Measurements from ENCODE around the gene CD81.
A peak's percentile ranks its signal among the peaks of the same experiment; 100 is the strongest.

CD81 gene

DNA sequence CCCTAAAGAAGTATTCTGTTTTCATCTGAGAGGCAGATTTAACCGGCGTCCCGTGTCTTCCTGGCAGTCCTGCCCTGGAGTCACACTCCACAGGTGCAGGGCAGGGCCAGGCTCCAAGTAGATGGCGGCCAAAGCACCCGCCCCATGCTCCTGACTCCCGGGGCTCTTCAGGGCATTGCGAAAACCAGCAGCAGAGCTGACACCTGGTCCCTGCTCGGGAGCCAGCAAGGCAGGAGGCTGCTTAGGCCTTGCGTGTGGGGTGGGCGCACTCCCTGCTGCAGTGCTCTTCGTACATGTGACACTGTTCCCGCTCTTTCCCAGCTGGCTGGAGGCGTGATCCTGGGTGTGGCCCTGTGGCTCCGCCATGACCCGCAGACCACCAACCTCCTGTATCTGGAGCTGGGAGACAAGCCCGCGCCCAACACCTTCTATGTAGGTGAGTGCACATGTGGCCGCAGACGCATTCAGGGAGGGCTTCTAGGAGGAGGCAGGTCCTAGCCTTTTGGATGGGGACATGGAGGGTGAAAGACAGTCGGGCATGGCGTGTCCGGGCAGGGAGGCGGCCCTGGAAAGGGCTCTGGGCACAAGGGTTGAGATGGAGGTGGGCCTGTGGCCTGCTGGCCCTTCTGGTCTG, 13.1 kb downstream of the CD81 start:
- no peak for DNase-seq (ENCODE audit: low read depth, low spot score)

DNA sequence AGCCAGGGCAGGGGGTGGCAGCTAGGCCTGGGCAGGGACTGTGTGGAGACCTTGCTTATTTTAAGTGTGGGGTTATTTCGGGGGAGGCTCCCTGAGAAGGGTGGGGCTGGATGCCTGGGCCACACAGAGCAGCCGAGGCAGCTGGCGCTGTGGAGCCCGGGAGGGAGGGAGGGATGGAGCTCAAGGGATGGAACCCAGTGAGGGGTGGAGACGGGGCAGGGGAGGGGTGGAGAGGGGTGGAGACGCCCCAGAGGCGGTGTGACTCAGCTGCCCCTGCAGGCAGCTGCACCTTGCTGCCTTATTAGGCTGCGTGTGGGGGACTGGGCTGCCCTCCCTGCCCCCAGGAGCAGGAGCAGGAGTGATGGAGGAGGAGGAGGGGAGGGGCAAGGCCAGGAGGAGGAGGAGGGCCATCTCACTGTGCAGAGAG, 13.6 kb downstream of the CD81 start:
- DNase-seq (ENCODE audit: low read depth, low spot score), result no peak

DNA sequence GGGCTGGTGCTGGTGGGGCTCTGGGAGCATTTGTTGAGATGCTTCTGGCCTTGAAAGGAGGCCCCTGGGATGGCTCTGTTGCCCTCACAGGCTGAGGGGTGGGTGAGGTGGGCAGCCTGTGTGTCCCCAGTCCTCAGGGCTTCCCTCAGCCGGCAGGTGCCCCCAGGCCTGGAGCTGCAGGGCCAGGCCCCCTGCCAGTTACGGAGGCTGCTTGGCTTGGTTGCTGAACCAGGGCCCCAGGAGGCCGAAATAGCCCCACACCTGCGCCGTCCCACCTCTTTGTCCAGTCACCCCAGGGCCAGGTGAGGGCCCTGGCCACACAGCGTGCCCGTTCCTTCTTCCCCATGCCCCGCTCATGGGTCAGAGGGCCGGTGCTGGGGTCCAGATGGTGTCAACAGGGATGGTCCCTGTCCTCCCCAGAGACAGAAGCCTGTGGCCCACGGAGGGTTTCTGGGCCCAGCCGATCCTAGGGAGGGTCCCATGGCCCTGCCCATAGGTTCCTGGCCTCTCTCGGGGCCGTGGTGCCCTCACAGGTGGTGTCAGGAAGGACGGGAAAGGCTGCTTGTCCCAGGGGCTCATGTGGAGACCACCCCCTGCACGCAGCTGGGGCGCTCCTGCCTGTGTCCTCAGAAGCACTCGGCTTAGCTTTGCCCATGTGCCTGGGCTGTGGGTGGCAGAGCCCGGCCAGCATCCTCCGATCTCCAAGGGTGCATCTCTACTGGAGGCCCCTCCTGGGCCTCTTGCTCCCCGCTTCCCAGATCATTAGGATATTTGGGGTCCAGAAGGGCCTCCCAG, 14.3 kb downstream of the CD81 start:
- DNase-seq (ENCODE audit: low read depth, low spot score), result no peak

DNA sequence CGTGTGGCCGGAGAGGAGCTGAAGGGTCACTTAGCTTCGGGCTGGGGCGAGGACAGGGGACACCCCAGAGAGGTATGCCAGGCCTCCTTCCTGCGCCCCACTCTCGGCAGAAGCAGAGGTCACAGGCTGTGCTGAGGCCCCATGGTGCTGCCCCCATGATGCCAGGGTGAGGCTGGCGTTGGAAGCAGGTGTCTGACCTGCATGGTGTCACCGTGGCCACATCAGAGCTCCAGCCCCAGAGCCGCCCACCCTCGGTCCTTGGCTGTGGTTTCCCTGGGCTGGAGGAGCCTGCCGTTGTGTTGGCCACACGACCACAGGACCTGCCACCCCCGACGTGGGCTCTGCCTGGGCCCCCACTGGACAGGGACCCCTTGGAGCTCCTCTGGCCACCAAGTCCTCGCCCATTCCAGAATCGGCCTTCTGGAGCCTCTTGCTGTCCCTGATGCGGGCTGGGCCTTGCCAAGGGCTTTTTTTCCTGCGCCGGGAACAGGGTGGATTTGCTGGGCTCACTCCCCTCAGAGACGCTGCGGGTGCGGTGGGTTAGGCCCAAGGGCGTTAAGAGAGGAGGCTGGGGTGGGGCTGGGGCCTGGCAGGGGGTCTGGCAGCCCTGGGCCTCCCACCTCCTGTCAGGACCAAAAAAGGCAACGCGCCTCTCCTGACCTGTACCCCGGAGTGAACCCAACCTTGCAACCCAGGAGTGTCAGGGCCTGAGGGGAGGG, 15.3 kb downstream of the CD81 start:
- no peak for DNase-seq (ENCODE audit: low read depth, low spot score)

DNA sequence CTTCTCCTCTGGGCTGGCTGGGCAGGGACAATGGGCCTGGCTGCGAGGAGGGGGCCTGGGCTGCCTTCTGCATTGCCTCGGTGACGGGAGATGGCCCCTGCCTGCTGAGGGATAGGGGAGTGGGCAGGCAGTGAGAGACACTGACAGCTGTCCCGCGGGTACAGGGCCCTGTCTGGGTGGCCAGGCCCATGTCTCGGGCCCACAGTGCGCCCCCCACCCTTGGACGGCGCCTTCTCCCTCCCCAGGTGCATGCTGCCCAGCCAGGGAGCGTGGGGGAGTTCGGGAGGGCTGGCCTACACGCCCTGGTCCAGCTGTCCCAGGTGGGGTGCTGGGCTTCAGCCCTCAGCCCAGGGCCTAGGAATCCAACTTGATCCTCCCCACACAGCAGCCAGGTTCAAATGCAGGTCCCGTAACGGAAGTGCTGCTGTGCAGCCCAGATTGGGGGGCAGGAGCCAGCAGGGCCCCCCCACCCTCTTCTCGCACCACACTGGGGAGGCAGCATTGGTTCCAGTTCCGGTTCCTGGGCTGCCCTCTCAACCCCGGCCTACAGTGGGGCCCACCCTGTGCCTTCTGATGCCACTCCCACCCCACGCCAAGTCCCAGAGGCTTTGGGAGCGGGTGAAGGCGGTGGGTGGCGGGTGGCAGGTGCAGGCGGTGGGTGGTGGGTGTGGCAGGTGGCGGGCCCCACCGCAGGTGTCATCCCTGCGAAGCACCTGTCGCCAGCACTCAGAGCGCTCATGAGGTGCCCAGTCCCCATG, 16.2 kb downstream of the CD81 start:
- no peak for DNase-seq (ENCODE audit: low read depth, low spot score)

DNA sequence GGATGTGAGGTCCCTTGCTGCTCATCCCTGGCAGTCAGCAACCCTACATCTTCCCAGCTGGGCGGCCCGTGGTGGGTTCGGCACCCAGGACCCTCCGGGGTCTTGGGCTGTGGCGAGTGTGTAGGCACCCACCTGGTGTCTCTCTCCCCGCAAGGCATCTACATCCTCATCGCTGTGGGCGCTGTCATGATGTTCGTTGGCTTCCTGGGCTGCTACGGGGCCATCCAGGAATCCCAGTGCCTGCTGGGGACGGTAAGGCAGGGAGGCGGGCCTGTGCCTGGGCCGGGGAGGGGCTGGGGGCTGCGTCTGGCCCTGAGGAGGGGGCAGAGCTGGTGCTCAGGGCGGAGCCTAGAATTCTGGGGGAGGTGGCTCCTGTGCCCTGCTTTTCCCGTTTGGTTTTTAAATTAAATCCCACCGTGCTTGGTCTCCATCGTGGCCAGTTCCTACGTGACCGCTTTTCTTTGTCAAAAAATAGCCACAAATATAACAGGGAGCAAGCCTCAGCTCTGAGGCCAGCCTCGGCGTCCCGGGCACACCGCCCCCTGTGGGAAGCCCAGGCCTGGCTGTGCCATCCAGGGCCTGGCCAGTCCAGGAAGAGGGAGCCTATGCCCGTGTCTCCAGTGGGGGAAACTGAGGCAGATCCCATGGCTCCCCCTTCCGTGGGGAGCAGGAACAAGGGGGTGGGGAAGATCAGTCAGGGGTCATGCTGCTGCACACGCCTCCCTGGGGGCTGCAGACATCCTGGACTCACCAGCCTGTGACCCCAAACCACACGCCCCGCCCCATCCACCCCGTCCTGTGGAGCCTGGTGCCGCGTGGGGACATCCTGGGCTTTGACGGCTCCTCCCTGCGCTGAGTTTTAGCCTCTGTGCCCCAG, 17.1 kb downstream of the CD81 start:
- DNase-seq (ENCODE audit: low read depth, low spot score), result no peak

DNA sequence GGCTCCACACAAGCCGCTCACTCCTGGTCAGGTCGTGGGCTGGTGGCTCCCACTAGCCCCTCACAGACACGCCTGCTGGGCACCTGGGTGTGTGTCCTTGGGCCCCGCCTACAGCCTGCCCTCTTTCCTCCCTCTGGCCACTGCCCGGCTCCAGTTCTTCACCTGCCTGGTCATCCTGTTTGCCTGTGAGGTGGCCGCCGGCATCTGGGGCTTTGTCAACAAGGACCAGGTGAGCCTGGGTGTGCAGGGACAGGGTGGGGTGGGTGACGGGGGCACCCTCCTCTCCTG, 17.7 kb downstream of the CD81 start:
- no peak for DNase-seq (ENCODE audit: low read depth, low spot score)

DNA sequence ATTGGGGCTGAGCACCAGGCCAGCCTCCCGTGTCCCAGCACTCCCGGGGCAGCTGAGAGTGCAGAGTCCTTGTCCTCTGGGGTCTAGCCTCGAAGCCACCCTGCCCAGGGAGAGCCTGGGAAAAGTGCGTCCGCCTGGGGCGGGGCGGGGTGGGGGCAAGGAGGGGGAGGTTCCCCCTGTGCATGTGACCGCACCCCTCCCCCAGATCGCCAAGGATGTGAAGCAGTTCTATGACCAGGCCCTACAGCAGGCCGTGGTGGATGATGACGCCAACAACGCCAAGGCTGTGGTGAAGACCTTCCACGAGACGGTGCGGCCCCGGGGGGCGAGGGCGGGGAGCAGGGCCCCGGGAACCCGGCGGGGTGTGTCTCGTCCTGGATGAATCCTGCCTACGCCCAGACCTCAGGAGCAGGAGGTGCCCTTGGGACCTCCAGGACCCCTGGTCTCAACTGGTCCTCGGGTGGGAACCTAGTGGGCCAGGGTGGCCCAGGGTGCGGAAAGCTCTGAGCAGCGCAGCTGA, 18.2 kb downstream of the CD81 start:
- DNase-seq (ENCODE audit: low read depth, low spot score), result no peak

DNA sequence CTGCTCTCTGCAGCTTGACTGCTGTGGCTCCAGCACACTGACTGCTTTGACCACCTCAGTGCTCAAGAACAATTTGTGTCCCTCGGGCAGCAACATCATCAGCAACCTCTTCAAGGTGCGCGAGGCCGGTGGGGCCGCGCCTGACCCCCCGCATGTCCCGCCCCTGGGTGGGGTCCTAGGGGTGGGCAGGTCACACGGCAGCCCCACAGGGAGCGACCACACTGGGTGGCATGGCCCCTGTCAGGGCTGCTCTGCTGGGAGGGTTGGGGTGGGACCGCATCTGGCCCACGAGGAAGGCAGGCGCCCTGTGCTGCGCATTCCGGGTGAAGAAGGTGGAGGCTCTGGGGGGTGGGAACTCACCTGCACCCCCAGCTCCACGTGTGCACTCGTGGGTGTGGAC, 18.7 kb downstream of the CD81 start:
- no peak for DNase-seq (ENCODE audit: low read depth, low spot score)

DNA sequence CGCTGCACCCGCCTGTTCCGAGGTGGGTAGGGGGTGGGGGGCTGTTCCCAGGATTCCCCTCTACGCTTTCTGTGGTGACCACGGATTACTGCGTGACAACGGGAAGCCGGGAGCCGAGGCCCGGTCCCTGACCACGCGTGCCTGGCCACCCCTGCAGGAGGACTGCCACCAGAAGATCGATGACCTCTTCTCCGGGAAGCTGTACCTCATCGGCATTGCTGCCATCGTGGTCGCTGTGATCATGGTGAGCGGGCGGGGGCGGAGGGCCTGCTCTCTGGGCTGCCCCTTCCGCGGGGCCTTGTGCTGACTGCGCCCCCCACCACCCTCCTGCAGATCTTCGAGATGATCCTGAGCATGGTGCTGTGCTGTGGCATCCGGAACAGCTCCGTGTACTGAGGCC, 19.4 kb downstream of the CD81 start:
- no peak for DNase-seq (ENCODE audit: low read depth, low spot score)

DNA sequence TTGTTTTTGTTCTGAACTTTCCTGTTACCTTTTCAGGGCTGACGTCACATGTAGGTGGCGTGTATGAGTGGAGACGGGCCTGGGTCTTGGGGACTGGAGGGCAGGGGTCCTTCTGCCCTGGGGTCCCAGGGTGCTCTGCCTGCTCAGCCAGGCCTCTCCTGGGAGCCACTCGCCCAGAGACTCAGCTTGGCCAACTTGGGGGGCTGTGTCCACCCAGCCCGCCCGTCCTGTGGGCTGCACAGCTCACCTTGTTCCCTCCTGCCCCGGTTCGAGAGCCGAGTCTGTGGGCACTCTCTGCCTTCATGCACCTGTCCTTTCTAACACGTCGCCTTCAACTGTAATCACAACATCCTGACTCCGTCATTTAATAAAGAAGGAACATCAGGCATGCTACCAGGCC, 19.9 kb downstream of the CD81 start:
- DNase-seq (ENCODE audit: low read depth, low spot score), result no peak

DNA sequence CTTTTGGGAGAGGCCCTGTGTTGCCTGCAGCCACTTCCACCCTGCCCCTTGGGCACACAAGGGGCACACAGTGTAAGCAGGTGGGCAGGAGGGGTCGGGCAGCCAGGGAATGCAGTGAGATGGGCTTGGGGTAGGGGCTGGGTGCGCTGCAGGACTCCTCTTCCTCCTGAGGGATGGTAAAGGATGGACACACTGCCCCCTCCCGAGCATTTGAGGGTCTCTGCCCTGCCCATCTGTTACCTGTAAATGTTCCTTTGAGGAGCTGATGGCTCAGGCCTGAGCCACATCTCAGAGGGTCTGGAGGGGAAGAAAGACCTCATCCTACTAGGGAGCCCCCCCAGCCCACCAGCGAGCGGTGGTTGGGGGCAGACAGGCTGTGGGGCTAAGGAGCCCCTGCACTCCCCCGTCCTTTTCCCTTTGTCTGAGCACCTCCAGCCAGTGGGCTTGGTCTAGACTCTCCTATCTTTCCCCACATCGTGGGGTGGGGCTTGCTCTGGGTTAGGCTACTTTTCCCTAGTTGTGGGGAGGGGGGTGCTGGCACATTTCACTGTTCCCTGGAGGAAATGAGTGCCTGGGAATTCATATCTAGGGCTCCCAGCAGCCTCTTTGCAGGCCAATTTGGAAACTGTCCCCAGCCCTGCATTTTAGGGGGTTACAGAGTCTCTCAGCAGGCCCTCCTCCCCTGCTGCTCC, 21.7 kb downstream of the CD81 start:
- DNase-seq (ENCODE audit: low read depth, low spot score), result no peak

DNA sequence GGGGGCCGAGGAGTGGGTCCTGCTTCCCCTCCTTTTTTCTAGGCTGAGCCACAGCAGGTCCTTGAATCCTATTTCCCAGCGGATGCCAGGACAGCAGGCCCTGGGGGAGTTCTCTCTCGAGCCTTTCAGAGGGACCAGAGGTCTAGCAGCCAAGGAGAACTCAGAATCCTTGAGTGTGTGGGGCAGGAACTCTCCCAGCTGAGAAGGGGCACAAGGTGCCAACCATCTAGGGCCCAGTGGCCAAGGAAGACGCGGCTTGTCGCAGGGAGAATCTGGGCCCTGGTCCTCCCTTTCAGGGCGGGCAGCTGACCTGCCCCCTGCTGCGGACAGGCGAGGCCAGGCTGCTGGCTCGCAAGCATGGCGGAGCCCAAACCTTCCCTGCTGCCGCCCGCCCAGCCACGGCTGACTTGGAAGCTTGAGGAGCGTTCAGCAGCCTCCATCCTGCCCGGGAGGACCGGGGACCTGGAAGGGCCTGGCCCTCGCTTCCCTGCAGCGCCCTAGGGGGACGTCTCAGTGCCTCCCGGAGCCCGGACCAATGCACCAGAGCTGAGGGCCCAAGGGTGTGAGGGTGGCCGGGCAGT, 22.5 kb downstream of the CD81 start:
- DNase-seq (ENCODE audit: low read depth, low spot score), result no peak

DNA sequence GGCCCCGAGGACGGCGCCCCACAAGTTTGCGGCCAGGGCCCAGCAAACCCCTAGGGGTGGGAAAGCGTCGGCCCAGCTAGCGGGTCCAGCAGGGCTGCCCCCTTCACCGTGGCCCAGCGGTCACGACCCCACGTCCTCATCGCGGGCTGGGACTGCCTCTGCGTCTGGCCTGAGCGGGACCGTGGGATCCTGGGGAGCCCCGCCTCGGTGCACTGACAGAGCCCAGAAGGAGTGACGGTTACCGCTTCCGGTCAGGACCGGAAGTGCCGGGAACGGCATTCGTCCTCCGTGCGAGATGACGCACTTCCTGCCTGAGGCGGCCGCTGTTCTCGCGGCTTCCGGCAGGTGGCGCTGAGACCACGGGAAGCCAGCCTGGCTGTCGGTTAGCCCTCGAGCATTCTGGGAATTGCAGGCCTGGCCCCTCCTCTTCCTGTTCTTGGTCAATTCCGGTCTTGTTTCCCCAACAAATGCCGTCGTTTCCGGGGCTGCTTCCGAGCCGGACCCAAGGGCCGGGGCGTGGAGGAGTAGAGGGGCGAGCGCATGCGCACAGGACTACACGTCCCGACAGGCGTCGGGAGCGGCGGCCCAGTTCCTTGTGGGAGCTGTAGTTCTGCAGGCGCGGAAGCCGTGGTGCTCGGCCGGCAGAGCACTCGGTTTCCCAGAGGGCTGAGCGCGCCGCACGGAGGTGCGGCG, 23.1 kb downstream of the CD81 start, which contains the start of gene TSSC4:
TSSC4 (plus strand) TSS at position 682 of the 693 bp plus-strand sequence. CDS start 1,884 bp downstream, outside the sequence.
- peak; percentile 98 for DNase-seq (ENCODE audit: low read depth, low spot score)

DNA sequence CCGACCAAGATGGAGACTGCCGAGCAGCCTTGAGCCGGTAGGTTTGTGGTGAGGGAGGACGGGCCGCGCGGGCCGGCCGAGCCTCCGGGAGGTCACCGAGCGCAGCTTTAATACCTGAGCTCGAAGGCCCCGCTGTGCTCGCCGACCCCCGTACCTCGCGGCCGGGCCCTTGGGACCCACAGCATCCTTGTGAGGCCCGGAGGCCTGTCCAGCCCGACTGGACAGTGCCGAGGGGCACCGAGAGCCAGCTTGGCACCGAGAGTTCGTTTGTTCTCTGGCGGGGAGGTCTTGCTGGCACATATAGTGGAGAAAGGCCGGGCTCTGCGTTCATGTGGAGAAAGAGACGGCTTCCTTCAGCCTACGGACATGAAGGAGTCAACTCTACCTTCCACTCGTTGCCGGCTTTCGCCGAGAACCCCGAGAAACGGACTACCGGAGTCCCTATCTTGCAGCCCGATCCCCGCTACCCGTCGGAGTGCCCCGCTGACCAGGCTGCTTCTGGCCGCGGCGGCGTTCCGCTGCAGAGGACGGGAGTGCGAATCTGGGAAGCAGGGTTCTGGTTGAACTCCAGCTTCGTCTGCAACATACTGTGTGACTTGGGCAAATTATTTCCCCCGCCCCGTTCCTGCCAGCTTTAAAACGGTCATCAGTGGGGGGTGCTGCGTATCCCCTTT, 23.8 kb downstream of the CD81 start:
- no peak for DNase-seq (ENCODE audit: low read depth, low spot score)

DNA sequence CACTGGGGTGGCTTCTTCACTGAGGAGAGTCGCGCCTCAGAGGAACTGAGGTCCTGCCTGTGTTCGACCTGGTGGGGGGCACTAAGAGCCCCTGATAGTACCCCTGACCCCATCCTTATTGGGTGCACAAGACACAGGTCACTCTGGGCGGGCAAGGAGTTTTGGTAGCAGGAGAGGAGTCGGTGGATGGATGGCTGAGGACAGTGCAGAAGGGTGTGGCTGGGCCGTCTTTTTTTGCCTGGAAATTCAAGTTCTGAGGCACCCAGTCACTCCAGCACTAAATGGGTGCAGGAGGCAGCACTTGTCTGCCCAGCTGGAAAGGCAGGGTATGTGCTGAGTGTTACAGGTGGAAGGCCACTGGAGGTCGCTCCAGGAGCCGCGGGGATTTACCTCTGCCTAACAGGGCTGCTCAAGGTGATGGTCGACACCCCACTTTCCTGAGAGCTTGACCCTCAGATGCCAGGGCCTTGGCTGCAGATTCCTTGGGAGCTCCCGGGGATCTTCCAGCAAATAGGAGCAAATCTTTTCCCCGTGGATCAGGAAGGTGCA, 24.4 kb downstream of the CD81 start:
- DNase-seq (ENCODE audit: low read depth, low spot score), result no peak

DNA sequence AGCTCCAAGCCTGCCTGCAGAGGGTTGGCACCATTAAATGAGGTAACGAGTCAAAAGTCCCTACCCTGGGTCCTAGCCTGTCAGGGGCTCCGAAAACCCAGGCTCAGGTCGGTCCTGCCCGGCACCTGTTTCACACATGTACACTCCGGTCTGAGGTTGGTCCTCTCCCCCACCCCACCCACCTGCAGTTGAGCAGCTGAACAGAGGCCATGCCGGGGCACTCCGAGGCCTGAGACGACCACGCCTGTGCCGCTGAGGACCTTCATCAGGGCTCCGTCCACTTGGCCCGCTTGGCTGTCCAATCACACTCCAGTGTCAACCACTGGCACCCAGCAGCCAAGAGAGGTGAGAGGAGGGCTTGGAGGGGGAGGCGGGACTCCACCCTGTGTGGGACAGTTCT, 25.0 kb downstream of the CD81 start:
- no peak for DNase-seq (ENCODE audit: low read depth, low spot score)

DNA sequence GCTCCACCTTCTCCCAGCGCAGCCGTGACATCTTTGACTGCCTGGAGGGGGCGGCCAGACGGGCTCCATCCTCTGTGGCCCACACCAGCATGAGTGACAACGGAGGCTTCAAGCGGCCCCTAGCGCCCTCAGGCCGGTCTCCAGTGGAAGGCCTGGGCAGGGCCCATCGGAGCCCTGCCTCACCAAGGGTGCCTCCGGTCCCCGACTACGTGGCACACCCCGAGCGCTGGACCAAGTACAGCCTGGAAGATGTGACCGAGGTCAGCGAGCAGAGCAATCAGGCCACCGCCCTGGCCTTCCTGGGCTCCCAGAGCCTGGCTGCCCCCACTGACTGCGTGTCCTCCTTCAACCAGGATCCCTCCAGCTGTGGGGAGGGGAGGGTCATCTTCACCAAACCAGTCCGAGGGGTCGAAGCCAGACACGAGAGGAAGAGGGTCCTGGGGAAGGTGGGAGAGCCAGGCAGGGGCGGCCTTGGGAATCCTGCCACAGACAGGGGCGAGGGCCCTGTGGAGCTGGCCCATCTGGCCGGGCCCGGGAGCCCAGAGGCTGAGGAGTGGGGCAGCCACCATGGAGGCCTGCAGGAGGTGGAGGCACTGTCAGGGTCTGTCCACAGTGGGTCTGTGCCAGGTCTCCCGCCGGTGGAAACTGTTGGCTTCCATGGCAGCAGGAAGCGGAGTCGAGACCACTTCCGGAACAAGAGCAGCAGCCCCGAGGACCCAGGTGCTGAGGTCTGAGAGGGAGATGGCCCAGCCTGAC, 26.0 kb downstream of the CD81 start:
- no peak for DNase-seq (ENCODE audit: low read depth, low spot score)

Measured in iPS DF 19.7 (cell line).